Right cardiac atrium (tissue), 5 donors: Measurements from ENCODE around the gene GYS2. TPM values are rescaled to one million over a fixed set of nuclear protein-coding genes. Genes with fewer than 3 reads are reported as not detected.
A peak's percentile ranks its signal among the peaks of the same experiment; 100 is the strongest.

Experiments
- ATAC-seq, 2 donors: fragments of 200-7000 bp; cut with Tn5 transposase; one replicate each; pipeline versions ENCODE4 v1.8.0 to v1.9.1; 2020; ENCODE audit warnings: moderate library complexity in 2 of 2, mild to moderate bottlenecking in 1 of 2
- DNase-seq, 3 donors: peaks; one replicate each; pipeline ENCODE4 v3.0.0-alpha.2; 2020
- H3K27ac ChIP-seq: one replicate; pipeline ENCODE4 v1.5.1; 2013; ENCODE audit warnings: mild to moderate bottlenecking, low read length, control low read depth, moderate library complexity
- H3K27me3 ChIP-seq: one replicate; pipeline ENCODE4 v1.6.1; 2013; ENCODE audit not compliant: control insufficient read depth, insufficient read depth
- H3K4me1 ChIP-seq: one replicate; pipeline ENCODE4 v1.6.1; 2013; ENCODE audit warnings: low read length; ENCODE audit not compliant: control insufficient read depth, insufficient read depth
- H3K4me3 ChIP-seq: one replicate; pipeline ENCODE4 v1.5.1; 2013; ENCODE audit warnings: low read length, control low read depth
- H3K9me3 ChIP-seq: one replicate; pipeline ENCODE4 v1.6.1; 2013; ENCODE audit warnings: low read length; ENCODE audit not compliant: control insufficient read depth
- WGBS: extraction: QIAGEN DNeasy Blood & Tissue Kit; methylation state at CpG from one replicate; pipeline ENCODE4 v1.1.7; 2013; 5-methylcytosine and 5-hydroxymethylcytosine counted together
- intact Hi-C, 4 donors: fragments of 100-400 bp; cut with DNase I; formaldehyde crosslinking; loops; one replicate each; pipeline versions ENCODE4 v1.11.0 to v1.14.0; 2022 to 2023
- polyA plus RNA-seq: library from polyadenylated mRNA; stranded (reverse); fragments of 200-250 nt; gene quantifications from one replicate; pipeline ENCODE4 v1.2.3, GENCODE V29; 2013
- total RNA-seq, 4 donors: library from RNA; stranded (reverse); fragmentation: NEBNext Ultra II Directional; extraction: Animal tissue kit (Norgen Biotek cat#: 25700); gene quantifications; one replicate each; pipeline ENCODE4 v1.2.1, GENCODE V29; 2021
- donor health status: healthy with polysubstance abuse.
- donor health status: DM: no; HTN: yes; CAD: no.
- donor health status: DM: no; HTN: no; CAD: no.
- donor health status: DM: no; HTN: yes; CAD: no; lungs with severe emphysema.
- donor health status: DM: yes; HTN: yes; CAD: no.

The GYS2 gene
- total and polyA plus RNA-seq, 5 donors, result 0.12 to 0.16 TPM; not detected in 3

DNA sequence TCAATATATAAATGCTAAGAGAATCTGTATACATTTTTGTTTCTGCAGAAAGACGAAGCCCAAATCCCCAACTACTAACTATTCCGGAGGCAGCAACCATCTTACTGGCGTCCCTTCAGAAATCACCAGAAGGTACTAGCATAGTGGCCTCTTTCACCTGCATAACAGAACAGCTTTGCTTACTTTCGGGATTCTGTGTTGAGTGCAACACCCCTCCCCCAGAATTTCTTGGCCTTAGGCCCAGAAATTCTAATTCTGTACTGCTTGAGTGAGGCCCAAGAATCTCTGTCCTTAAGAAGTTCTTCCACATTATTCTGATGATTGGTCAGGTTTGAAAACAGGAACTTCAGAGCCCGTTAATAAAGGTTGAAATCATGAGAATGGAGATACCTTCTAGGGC is 75.7 kb downstream of the GYS2 start:
- DNase-seq, result no peak
- Histone ChIP-seq H3K4me3 (no peak overlapping the region), H3K9me3 (no peaks in the 10 kb centered on the region), H3K4me1 (no peaks in the 10 kb centered on the region), H3K27me3 (no peaks in the 10 kb centered on the region), H3K27ac (peak overlapping the region; percentile 8)
- 57% methylated on average over 5 of the region's 5 CpGs for WGBS
- ATAC-seq, result peak; percentile 50 to 61
- intact Hi-C loops, result no loop called here

- Histone ChIP-seq H3K4me1 (no peaks in the 10 kb centered on the region), H3K9me3 (no peaks in the 10 kb centered on the region), H3K27ac (peak overlapping the region; percentile 10), H3K4me3 (peak overlapping the region; percentile 75), H3K27me3 (no peaks in the 10 kb centered on the region)
- DNase-seq (peak; percentile 49 to 83 (median 80)), ATAC-seq (peak; percentile 92)
- WGBS, result under 1% methylated on average over 57 of the region's 57 CpGs
- intact Hi-C loops, result no loop called here
These were observed 77.0 kb downstream of the GYS2 start for GRCh38 chr12:21527451-21528180.

DNA sequence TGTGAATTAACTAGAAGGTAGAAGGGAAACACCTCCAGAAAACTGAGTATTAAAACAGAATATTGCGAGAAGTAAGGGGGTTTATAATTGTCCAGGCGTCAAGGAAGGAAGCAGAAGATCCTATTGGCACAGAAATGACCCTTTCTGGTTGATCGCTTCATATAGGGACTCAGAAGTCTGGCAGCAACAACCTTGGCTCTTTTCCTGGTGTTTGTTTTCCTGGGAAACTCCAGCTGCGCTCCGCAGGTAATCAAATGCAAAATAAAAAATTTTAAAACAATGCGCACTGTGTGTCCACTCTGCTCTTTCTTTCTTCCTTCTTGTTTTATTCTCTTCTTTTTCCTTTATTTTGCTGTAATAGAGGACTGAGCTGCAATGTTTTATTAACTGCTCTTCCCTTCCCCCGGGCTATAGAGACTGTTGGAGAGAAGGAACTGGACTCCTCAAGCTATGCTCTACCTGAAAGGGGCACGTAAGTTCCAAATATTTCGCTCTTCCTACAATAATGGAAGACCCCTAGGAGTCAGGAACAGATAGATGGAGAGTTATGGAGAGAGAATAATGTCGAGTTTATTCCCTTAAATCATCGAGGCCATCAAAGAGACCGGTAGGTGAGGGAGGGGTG is 77.8 kb downstream of the GYS2 start:
- no peak for ATAC-seq
- no peak for DNase-seq
- no peak overlapping the region for H3K27ac ChIP-seq
- no peaks in the 10 kb centered on the region for H3K4me1 ChIP-seq
- intact Hi-C loops, result no loop called here
- H3K4me3 ChIP-seq, result peak overlapping the region; percentile 75
- no peaks in the 10 kb centered on the region for H3K9me3 ChIP-seq
- H3K27me3 ChIP-seq, result no peaks in the 10 kb centered on the region
- 33% methylated on average over 12 of the region's 12 CpGs for WGBS

GRCh38 chr12:21526053-21526452 is 78.6 kb downstream of the GYS2 start, which contains the start of gene SPX:
Gene SPX (plus strand): TSS chr12:21526296. CDS start chr12:21526473, 177 bp downstream.
- intact Hi-C loops, result no loop called here
- H3K4me1 ChIP-seq, result no peaks in the 10 kb centered on the region
- H3K27me3 ChIP-seq, result no peaks in the 10 kb centered on the region
- no peak for DNase-seq
- H3K4me3 ChIP-seq, result peak within 1 kb of the TSS; percentile 75
- WGBS, result 89% methylated on average over 1 of the region's 1 CpG
- ATAC-seq, result no peak
- no peak within 1 kb of the TSS for H3K27ac ChIP-seq
- no peaks in the 10 kb centered on the region for H3K9me3 ChIP-seq

DNA sequence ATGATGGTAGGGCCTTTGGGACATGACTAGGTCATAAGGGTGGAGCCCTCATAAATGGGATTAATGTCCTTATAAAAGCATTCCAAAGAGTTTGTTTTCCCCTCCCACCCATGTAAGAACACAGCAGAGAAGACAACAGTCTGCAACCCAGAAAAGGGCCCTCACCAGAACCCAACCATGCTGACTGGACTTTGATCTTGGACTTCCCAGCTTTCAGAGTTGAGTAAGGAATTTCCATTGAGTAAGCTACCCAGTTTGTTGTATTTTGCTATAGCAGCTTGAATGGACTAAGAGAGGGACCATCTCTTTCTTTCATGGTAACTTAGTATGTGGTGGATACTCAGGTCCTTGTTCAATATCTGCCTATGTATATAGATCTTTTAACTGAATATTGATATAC is 81.5 kb downstream of the GYS2 start:
- intact Hi-C loops, result no loop called here
- Histone ChIP-seq H3K4me3 (no peak overlapping the region), H3K9me3 (no peaks in the 10 kb centered on the region), H3K4me1 (no peaks in the 10 kb centered on the region), H3K27me3 (no peaks in the 10 kb centered on the region), H3K27ac (no peak overlapping the region)
- DNase-seq (no peak), ATAC-seq (no peak)

GRCh38 chr12:21521541-21521940 is 83.1 kb downstream of the GYS2 start:
- no peak overlapping the region for H3K27ac ChIP-seq
- no peaks in the 10 kb centered on the region for H3K4me1 ChIP-seq
- no peak overlapping the region for H3K4me3 ChIP-seq
- no peaks in the 10 kb centered on the region for H3K27me3 ChIP-seq
- ATAC-seq, result no peak
- intact Hi-C loops, result no loop called here
- DNase-seq, result no peak
- no peaks in the 10 kb centered on the region for H3K9me3 ChIP-seq
- WGBS, result 46% methylated on average over 1 of the region's 1 CpG

DNA sequence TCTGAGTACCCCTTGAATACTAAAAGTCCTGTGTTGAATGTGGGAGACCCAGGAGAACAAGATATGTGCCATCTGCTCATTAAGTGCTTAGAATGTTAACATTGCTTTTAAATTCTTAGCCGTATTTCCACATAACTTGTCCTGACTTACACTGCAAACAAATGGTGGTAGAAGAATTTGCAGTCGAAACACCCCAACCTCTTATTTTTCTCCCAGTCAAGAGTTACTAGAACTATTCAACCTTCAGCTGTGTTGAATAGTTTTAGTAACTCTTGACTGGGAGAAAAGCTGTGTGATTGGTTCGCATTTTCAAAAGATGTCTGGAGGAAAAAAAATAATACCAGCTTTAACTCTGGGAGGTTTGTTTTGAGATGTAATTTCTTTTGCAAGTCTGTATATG is 86.2 kb downstream of the GYS2 start:
- 95% methylated on average over 3 of the region's 3 CpGs for WGBS
- intact Hi-C loops, result no loop called here
- ATAC-seq (no peak), DNase-seq (no peak)
- H3K4me1 ChIP-seq, result no peaks in the 10 kb centered on the region
- no peaks in the 10 kb centered on the region for H3K27me3 ChIP-seq
- no peaks in the 10 kb centered on the region for H3K9me3 ChIP-seq
- no peak overlapping the region for H3K27ac ChIP-seq
- no peak overlapping the region for H3K4me3 ChIP-seq

- 82% methylated on average over 2 of the region's 2 CpGs for WGBS
- DNase-seq, result no peak
- H3K9me3 ChIP-seq, result no peaks in the 10 kb centered on the region
- no peak for ATAC-seq
- H3K27me3 ChIP-seq, result no peaks in the 10 kb centered on the region
- intact Hi-C loops, result no loop called here
- H3K4me1 ChIP-seq, result no peaks in the 10 kb centered on the region
- H3K4me3 ChIP-seq, result no peak overlapping the region
- no peak overlapping the region for H3K27ac ChIP-seq
These were observed 88.4 kb downstream of the GYS2 start for GRCh38 chr12:21516281-21516680.

DNA sequence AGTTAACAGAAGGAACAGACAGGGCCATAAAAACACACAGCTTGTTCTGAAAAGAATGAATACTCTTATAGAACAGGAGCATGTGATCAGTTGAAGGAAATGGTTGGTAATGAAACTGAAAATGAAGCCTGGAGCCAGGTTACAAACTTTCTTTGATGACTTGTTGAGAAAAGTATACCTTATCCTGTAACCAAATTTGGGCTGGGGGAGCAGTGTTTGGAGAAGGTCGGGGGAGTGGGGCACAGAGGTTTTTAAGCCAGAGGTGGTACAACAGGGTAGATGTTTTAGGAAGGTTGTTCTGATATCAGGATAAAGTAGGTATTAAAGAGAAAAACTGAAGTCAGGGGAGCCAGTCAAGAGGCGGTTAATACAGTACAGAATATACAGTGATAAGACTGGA is 94.9 kb downstream of the GYS2 start:
- Histone ChIP-seq H3K9me3 (no peaks in the 10 kb centered on the region), H3K27me3 (no peaks in the 10 kb centered on the region), H3K4me3 (no peak overlapping the region), H3K27ac (no peak overlapping the region), H3K4me1 (no peaks in the 10 kb centered on the region)
- WGBS, result 47% methylated on average over 2 of the region's 2 CpGs
- intact Hi-C loops, result no loop called here
- DNase-seq (no peak), ATAC-seq (no peak)

- no peaks in the 10 kb centered on the region for H3K27me3 ChIP-seq
- DNase-seq (no peak), ATAC-seq (no peak)
- H3K4me3 ChIP-seq, result no peak overlapping the region
- no peak overlapping the region for H3K27ac ChIP-seq
- WGBS, result 76% methylated on average over 2 of the region's 2 CpGs
- intact Hi-C loops, result no loop called here
- no peaks in the 10 kb centered on the region for H3K4me1 ChIP-seq
- H3K9me3 ChIP-seq, result no peaks in the 10 kb centered on the region
These were observed 96.8 kb downstream of the GYS2 start for GRCh38 chr12:21507849-21508248.

DNA sequence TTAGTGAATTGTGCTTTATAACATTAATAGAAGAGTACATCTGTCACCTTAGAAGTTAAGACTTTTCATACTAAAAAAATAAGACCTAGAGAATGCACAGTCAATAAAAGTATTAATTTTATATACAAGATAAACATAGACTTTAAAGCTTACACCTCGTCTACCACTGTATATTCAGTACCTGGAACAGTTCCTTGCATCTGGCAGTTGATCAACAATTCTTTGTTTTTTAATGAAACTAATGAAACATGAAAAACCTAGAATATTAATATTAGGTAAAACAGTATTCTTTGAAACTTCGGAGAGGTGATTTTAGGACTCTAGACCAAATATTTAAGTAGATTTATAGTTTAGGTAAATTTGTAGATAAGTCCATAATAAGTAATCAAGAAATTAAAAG is 98.8 kb downstream of the GYS2 start:
- Histone ChIP-seq H3K4me1 (no peaks in the 10 kb centered on the region), H3K9me3 (no peaks in the 10 kb centered on the region), H3K27ac (no peak overlapping the region), H3K27me3 (no peaks in the 10 kb centered on the region), H3K4me3 (no peak overlapping the region)
- intact Hi-C loops, result no loop called here
- DNase-seq (no peak), ATAC-seq (no peak)
- 59% methylated on average over 2 of the region's 2 CpGs for WGBS
